DMS79 (cell line): ENCODE measurements around the gene KREMEN1.

Experiments used
- DNase-seq: peaks from one replicate; lab custom pipeline; 2025; lab: John Stamatoyannopoulos, UW

Gene KREMEN1

GRCh38 chr22:29190918-29191317, 118.1 kb downstream of the KREMEN1 start:
- no peak for DNase-seq

GRCh38 chr22:29193021-29193420, 120.2 kb downstream of the KREMEN1 start:
- DNase-seq = no peak

- DNase-seq = no peak
These were observed 121.3 kb downstream of the KREMEN1 start for GRCh38 chr22:29194184-29194583.

GRCh38 chr22:29195118-29195963, 122.5 kb downstream of the KREMEN1 start:
- no peak for DNase-seq

- no peak for DNase-seq
These were observed 123.3 kb downstream of the KREMEN1 start for GRCh38 chr22:29195964-29196666.

GRCh38 chr22:29197096-29197495, 124.3 kb downstream of the KREMEN1 start:
- DNase-seq = no peak

GRCh38 chr22:29198240-29198639, 125.4 kb downstream of the KREMEN1 start:
- no peak for DNase-seq

GRCh38 chr22:29199702-29200400, 127.0 kb downstream of the KREMEN1 start:
- no peak for DNase-seq

GRCh38 chr22:29200901-29201300, 128.1 kb downstream of the KREMEN1 start:
- no peak for DNase-seq

GRCh38 chr22:29201782-29202181, 128.9 kb downstream of the KREMEN1 start:
- no peak for DNase-seq

GRCh38 chr22:29202212-29203192, 129.7 kb downstream of the KREMEN1 start:
- no peak for DNase-seq

- DNase-seq = no peak
These were observed 130.9 kb downstream of the KREMEN1 start for GRCh38 chr22:29203488-29204454.

- no peak for DNase-seq
These were observed 131.8 kb downstream of the KREMEN1 start for GRCh38 chr22:29204455-29205183.

- no peak for DNase-seq
These were observed 132.4 kb downstream of the KREMEN1 start for GRCh38 chr22:29205252-29205593.

GRCh38 chr22:29205594-29206371, 132.9 kb downstream of the KREMEN1 start, which contains the start of gene EMID1:
Gene EMID1 (plus strand): TSS chr22:29205896. CDS start chr22:29206039, 143 bp downstream.
- no peak for DNase-seq

GRCh38 chr22:29206372-29207242, 133.8 kb downstream of the KREMEN1 start:
- no peak for DNase-seq

GRCh38 chr22:29207243-29207550, 134.4 kb downstream of the KREMEN1 start:
- DNase-seq = no peak
